ENCODE measurements around the gene EDARADD. TPM values are rescaled to one million over a fixed set of nuclear protein-coding genes. Genes with fewer than 3 reads are reported as not detected.

The EDARADD gene
- total RNA-seq, 2 donors from 2014 or later = 2.8 TPM; not detected in 1

GRCh38 chr1:236471653-236472052 lies 77.6 kb downstream of the EDARADD start:
- Histone ChIP-seq H3K4me1 (ENCODE audit: control insufficient read depth in 1 of 2, low read depth in 2 of 2) (no peaks in the 10 kb centered on the region), H3K9me3 (no peaks in the 10 kb centered on the region), H3K36me3 (no peaks in the 10 kb centered on the region), H3K4me3 (no peak overlapping the region), H3K27me3 (replicated peaks; ENCODE audit: insufficient read depth) (no peaks in the 10 kb centered on the region), H3K27ac (no peak overlapping the region)
- DNase-seq (ENCODE audit: low spot score) = no peak
- ATAC-seq (ENCODE audit: insufficient number of reproducible peaks, low FRiP score, low read depth) = no peak
- TF ChIP-seq, protein P1, sequence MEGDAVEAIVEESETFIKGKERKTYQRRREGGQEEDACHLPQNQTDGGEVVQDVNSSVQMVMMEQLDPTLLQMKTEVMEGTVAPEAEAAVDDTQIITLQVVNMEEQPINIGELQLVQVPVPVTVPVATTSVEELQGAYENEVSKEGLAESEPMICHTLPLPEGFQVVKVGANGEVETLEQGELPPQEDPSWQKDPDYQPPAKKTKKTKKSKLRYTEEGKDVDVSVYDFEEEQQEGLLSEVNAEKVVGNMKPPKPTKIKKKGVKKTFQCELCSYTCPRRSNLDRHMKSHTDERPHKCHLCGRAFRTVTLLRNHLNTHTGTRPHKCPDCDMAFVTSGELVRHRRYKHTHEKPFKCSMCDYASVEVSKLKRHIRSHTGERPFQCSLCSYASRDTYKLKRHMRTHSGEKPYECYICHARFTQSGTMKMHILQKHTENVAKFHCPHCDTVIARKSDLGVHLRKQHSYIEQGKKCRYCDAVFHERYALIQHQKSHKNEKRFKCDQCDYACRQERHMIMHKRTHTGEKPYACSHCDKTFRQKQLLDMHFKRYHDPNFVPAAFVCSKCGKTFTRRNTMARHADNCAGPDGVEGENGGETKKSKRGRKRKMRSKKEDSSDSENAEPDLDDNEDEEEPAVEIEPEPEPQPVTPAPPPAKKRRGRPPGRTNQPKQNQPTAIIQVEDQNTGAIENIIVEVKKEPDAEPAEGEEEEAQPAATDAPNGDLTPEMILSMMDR (IDR thresholded peaks at IDR 0.05) = no peak

GRCh38 chr1:236472850-236473788 lies 79.0 kb downstream of the EDARADD start:
- Histone ChIP-seq H3K4me1 (ENCODE audit: control insufficient read depth in 1 of 2, low read depth in 2 of 2) (no peaks in the 10 kb centered on the region), H3K9me3 (no peaks in the 10 kb centered on the region), H3K4me3 (no peak overlapping the region), H3K36me3 (no peaks in the 10 kb centered on the region), H3K27me3 (replicated peaks; ENCODE audit: insufficient read depth) (no peaks in the 10 kb centered on the region), H3K27ac (no peak overlapping the region)
- TF ChIP-seq, protein P1 (IDR thresholded peaks at IDR 0.05) = no peak
- DNase-seq (ENCODE audit: low spot score) (no peak), ATAC-seq (ENCODE audit: insufficient number of reproducible peaks, low FRiP score, low read depth) (no peak)

DNA sequence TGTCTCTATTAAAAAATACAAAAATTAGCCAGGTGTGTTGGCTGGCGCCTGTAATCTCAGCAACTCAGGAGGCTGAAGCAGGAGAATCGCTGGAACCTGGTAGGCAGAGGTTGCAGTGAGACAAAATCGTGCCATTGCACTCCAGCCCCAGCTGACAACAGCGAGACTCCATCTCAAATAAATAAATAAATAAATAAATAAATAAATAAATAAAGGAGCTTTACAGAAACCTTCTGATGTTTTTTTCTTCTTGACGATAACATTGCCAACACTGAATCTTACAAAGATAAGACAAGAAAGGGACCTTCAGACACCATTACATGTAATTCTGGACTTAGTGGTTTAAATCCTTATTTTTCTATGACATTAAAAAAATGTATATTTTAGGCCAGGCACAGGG lies 81.9 kb downstream of the EDARADD start:
- Histone ChIP-seq H3K9me3 (no peaks in the 10 kb centered on the region), H3K4me3 (no peak overlapping the region), H3K27ac (no peak overlapping the region), H3K4me1 (ENCODE audit: control insufficient read depth in 1 of 2, low read depth in 2 of 2) (no peaks in the 10 kb centered on the region), H3K36me3 (no peaks in the 10 kb centered on the region), H3K27me3 (replicated peaks; ENCODE audit: insufficient read depth) (no peaks in the 10 kb centered on the region)
- TF ChIP-seq, protein P1 (IDR thresholded peaks at IDR 0.05) = no peak
- ATAC-seq (ENCODE audit: insufficient number of reproducible peaks, low FRiP score, low read depth) = no peak
- DNase-seq (ENCODE audit: low spot score) = no peak

GRCh38 chr1:236480758-236481436 lies 86.8 kb downstream of the EDARADD start:
- Histone ChIP-seq H3K27me3 (replicated peaks; ENCODE audit: insufficient read depth) (no peaks in the 10 kb centered on the region), H3K27ac (no peak overlapping the region), H3K4me3 (no peak overlapping the region), H3K9me3 (no peaks in the 10 kb centered on the region), H3K36me3 (no peaks in the 10 kb centered on the region), H3K4me1 (ENCODE audit: control insufficient read depth in 1 of 2, low read depth in 2 of 2) (no peaks in the 10 kb centered on the region)
- ATAC-seq (ENCODE audit: insufficient number of reproducible peaks, low FRiP score, low read depth) = no peak
- DNase-seq (ENCODE audit: low spot score) = no peak
- TF ChIP-seq, protein P1 (IDR thresholded peaks at IDR 0.05) = no peak

DNA sequence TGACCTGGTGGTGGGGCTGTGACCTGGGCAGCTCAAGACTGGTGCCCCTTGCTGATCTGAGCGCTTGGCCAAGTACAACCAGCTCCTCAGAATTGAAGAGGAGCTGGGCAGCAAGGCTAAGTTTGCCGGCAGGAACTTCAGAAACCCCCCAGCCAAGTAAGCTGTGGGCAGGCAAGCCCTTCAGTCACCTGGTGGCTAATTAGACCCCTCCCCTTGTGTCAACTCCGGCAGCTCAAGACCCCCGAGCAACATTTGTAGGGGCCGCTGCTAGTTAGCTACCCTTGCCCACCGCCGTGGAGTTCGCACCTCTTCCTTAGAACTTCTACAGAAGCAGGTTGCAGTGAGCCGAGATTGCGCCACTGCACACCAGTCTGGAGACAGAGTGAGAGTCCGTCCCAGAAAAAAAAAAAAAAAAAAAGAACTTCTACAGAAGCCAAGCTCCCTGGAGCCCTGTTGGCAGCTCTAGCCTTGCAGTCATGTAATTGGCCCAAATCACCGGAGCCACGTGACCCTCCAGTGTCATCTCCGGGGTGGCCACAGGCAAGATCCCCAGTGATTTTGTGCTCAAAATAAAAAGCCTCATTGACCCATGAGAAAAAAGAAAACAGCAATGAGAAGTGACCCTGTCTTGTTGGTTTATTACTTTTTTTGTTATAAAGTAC lies 90.4 kb downstream of the EDARADD start:
- H3K27ac ChIP-seq = no peak overlapping the region
- H3K36me3 ChIP-seq = no peaks in the 10 kb centered on the region
- no peaks in the 10 kb centered on the region for H3K4me1 ChIP-seq (ENCODE audit: control insufficient read depth in 1 of 2, low read depth in 2 of 2)
- no peak overlapping the region for H3K4me3 ChIP-seq
- no peak for ATAC-seq (ENCODE audit: insufficient number of reproducible peaks, low FRiP score, low read depth)
- TF ChIP-seq, protein P1 (IDR thresholded peaks at IDR 0.05) = no peak
- H3K27me3 ChIP-seq (replicated peaks; ENCODE audit: insufficient read depth) = no peaks in the 10 kb centered on the region
- H3K9me3 ChIP-seq = no peaks in the 10 kb centered on the region
- DNase-seq (ENCODE audit: low spot score) = no peak
